HCT116 (cell line): ENCODE measurements around the gene SLC25A21.

ENCODE experiments used
- EZH2 ChIP-seq: fragments of 200-600 bp; sonication (generic); IDR thresholded peaks from 2 replicates; pipeline ENCODE4 v1.6.1; 2017; ENCODE audit warnings: antibody characterized with exemption, mixed run types
- POLR2AphosphoS5 ChIP-seq: IDR thresholded peaks from 2 replicates; pipeline ENCODE4 v1.6.1; 2011; ENCODE audit warnings: mild to moderate bottlenecking, low read depth, low read length, moderate library complexity
- RAD21 ChIP-seq: IDR thresholded peaks from 2 replicates; pipeline ENCODE4 v1.6.1; 2012; ENCODE audit warnings: low read depth, mild to moderate bottlenecking
- TF ChIP-seq, protein P1 (sequence below), 3 experiments: fragments of 200-600 bp in 1 of 3; sonication (generic) in 1 of 3; IDR thresholded peaks in 2 of 3; conservative IDR thresholded peaks in 1 of 3; 2 replicates each; pipeline ENCODE4 v1.5.1; 2012 to 2017; ENCODE audit warnings: low read depth in 2 of 3, low read length in 2 of 3, antibody characterized with exemption in 1 of 3, borderline replicate concordance in 1 of 3, control low read depth in 1 of 3, mild to moderate bottlenecking in 1 of 3, mixed read lengths in 1 of 3, mixed run types in 1 of 3, moderate library complexity in 1 of 3; ENCODE audit not compliant: insufficient read depth in 1 of 3
- TF ChIP-seq, protein P2 (sequence below): IDR thresholded peaks from 2 replicates; pipeline ENCODE4 v1.6.1; 2012; ENCODE audit warnings: low read depth

GRCh38 chr14:37057776-37058175, 114.6 kb downstream of the SLC25A21 start:
- TF ChIP-seq, protein P1, sequence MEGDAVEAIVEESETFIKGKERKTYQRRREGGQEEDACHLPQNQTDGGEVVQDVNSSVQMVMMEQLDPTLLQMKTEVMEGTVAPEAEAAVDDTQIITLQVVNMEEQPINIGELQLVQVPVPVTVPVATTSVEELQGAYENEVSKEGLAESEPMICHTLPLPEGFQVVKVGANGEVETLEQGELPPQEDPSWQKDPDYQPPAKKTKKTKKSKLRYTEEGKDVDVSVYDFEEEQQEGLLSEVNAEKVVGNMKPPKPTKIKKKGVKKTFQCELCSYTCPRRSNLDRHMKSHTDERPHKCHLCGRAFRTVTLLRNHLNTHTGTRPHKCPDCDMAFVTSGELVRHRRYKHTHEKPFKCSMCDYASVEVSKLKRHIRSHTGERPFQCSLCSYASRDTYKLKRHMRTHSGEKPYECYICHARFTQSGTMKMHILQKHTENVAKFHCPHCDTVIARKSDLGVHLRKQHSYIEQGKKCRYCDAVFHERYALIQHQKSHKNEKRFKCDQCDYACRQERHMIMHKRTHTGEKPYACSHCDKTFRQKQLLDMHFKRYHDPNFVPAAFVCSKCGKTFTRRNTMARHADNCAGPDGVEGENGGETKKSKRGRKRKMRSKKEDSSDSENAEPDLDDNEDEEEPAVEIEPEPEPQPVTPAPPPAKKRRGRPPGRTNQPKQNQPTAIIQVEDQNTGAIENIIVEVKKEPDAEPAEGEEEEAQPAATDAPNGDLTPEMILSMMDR (IDR thresholded peaks at IDR 0.05 in 2 of 3, conservative IDR thresholded peaks at IDR 0.05 in 1 of 3; ENCODE audit: borderline replicate concordance in 1 of 3, insufficient read depth in 1 of 3, low read depth in 2 of 3, low read length in 2 of 3), result no peak
- TF ChIP-seq POLR2AphosphoS5 (no peak), EZH2 (no peak), RAD21 (no peak)
- TF ChIP-seq, protein P2, sequence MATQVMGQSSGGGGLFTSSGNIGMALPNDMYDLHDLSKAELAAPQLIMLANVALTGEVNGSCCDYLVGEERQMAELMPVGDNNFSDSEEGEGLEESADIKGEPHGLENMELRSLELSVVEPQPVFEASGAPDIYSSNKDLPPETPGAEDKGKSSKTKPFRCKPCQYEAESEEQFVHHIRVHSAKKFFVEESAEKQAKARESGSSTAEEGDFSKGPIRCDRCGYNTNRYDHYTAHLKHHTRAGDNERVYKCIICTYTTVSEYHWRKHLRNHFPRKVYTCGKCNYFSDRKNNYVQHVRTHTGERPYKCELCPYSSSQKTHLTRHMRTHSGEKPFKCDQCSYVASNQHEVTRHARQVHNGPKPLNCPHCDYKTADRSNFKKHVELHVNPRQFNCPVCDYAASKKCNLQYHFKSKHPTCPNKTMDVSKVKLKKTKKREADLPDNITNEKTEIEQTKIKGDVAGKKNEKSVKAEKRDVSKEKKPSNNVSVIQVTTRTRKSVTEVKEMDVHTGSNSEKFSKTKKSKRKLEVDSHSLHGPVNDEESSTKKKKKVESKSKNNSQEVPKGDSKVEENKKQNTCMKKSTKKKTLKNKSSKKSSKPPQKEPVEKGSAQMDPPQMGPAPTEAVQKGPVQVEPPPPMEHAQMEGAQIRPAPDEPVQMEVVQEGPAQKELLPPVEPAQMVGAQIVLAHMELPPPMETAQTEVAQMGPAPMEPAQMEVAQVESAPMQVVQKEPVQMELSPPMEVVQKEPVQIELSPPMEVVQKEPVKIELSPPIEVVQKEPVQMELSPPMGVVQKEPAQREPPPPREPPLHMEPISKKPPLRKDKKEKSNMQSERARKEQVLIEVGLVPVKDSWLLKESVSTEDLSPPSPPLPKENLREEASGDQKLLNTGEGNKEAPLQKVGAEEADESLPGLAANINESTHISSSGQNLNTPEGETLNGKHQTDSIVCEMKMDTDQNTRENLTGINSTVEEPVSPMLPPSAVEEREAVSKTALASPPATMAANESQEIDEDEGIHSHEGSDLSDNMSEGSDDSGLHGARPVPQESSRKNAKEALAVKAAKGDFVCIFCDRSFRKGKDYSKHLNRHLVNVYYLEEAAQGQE, result no peak
